ENCODE results near the gene MEX3C.

MEX3C gene

GRCh38 chr18:51153659-51154371 is 43.7 kb downstream of the MEX3C start:
- DNase-seq (ENCODE audit: low spot score): no peak

GRCh38 chr18:51151568-51152511 is 45.6 kb downstream of the MEX3C start:
- DNase-seq (ENCODE audit: low spot score): no peak

GRCh38 chr18:51151185-51151567 is 46.3 kb downstream of the MEX3C start:
- DNase-seq (ENCODE audit: low spot score): no peak

- DNase-seq (ENCODE audit: low spot score): no peak
Observed at GRCh38 chr18:51150113-51150700, 47.3 kb downstream of the MEX3C start.

- DNase-seq (ENCODE audit: low spot score): no peak
Observed at GRCh38 chr18:51149670-51150069, 47.8 kb downstream of the MEX3C start.

GRCh38 chr18:51146909-51147308 is 50.6 kb downstream of the MEX3C start:
- no peak for DNase-seq (ENCODE audit: low spot score)

GRCh38 chr18:51138936-51139335 is 58.5 kb downstream of the MEX3C start:
- DNase-seq (ENCODE audit: low spot score): no peak

- no peak for DNase-seq (ENCODE audit: low spot score)
Observed at GRCh38 chr18:51137891-51138290, 59.6 kb downstream of the MEX3C start.

GRCh38 chr18:51137026-51137729 is 60.3 kb downstream of the MEX3C start:
- no peak for DNase-seq (ENCODE audit: low spot score)

- no peak for DNase-seq (ENCODE audit: low spot score)
Observed at GRCh38 chr18:51135795-51136194, 61.7 kb downstream of the MEX3C start.

GRCh38 chr18:51135364-51135763 is 62.1 kb downstream of the MEX3C start:
- peak; percentile 32 for DNase-seq (ENCODE audit: low spot score)

GRCh38 chr18:51134721-51135120 is 62.8 kb downstream of the MEX3C start:
- DNase-seq (ENCODE audit: low spot score): no peak

- DNase-seq (ENCODE audit: low spot score): no peak
Observed at GRCh38 chr18:51133580-51134160, 63.8 kb downstream of the MEX3C start.

- no peak for DNase-seq (ENCODE audit: low spot score)
Observed at GRCh38 chr18:51132256-51132935, 65.1 kb downstream of the MEX3C start.

- DNase-seq (ENCODE audit: low spot score): no peak
Observed at GRCh38 chr18:51128533-51128932, 68.9 kb downstream of the MEX3C start.

GRCh38 chr18:51127664-51128063 is 69.8 kb downstream of the MEX3C start:
- no peak for DNase-seq (ENCODE audit: low spot score)

- no peak for DNase-seq (ENCODE audit: low spot score)
Observed at GRCh38 chr18:51125976-51126375, 71.5 kb downstream of the MEX3C start.

Measured in hepatic stellate cell (primary cell).